Psoas muscle (tissue), 8 donors: ENCODE data around the gene MAGI1. TPM values are rescaled to one million over a fixed set of nuclear protein-coding genes. Genes with fewer than 3 reads are reported as not detected.

Experiments used
- ATAC-seq, 4 donors: fragments of 200-7000 bp; cut with Tn5 transposase; one replicate each; pipeline ENCODE4 v1.9.1; 2020; ENCODE audit warnings: moderate library complexity in 3 of 4, mild to moderate bottlenecking in 2 of 4
- DNase-seq, 2 donors: peaks; one replicate each; pipeline ENCODE4 v3.0.0-alpha.2; 2020
- H3K27ac ChIP-seq: fragments of 200-600 bp; one replicate; pipeline ENCODE4 v1.8.0; 2022
- H3K27me3 ChIP-seq, 3 donors: fragments of 200-600 bp in 1 of 3; one replicate each; pipeline versions ENCODE4 v1.6.1 to v1.8.0; 2013 to 2022; ENCODE audit warnings: low read length in 2 of 3, mild to moderate bottlenecking in 2 of 3, moderate library complexity in 1 of 3; ENCODE audit not compliant: insufficient read depth in 3 of 3
- H3K36me3 ChIP-seq, 2 donors: fragments of 200-600 bp in 1 of 2; one replicate each; pipeline versions ENCODE4 v1.6.1 to v1.8.0; 2013 to 2022; ENCODE audit warnings: low read depth in 1 of 2, mild to moderate bottlenecking in 1 of 2, moderate library complexity in 1 of 2; ENCODE audit not compliant: insufficient read depth in 1 of 2
- H3K4me1 ChIP-seq: fragments of 200-600 bp; one replicate; pipeline ENCODE4 v1.8.0; 2022
- H3K4me3 ChIP-seq: fragments of 200-600 bp; one replicate; pipeline ENCODE4 v1.8.0; 2022; ENCODE audit warnings: mild to moderate bottlenecking
- H3K9me3 ChIP-seq: fragments of 200-600 bp; one replicate; pipeline ENCODE4 v1.8.0; 2022
- WGBS, 3 donors: extraction: QIAGEN DNeasy Blood & Tissue Kit; methylation state at CpG; one replicate each; pipeline versions ENCODE4 v1.1.6 to v1.1.7; 2013; 5-methylcytosine and 5-hydroxymethylcytosine counted together
- intact Hi-C, 2 donors: fragments of 100-400 bp; cut with DNase I; formaldehyde crosslinking; loops; one replicate each; pipeline versions ENCODE4 v1.11.0 to v1.14.2; 2022
- polyA plus RNA-seq, 3 donors: library from polyadenylated mRNA; stranded (reverse); fragments of 200-250 nt; gene quantifications; one replicate each; pipeline ENCODE4 v1.2.3, GENCODE V29; 2013
- total RNA-seq, 4 donors: library from RNA; stranded (reverse); fragmentation: NEBNext Ultra II Directional in 2 of 4; extraction: Animal tissue kit (Norgen Biotek cat#: 25700) in 2 of 4; gene quantifications; one replicate each; pipeline versions ENCODE4 v1.2.1 to v1.2.4, GENCODE V29; 2021 to 2023
- TF ChIP-seq, protein P1 (sequence below): fragments of 200-600 bp; IDR thresholded peaks from one replicate; pipeline ENCODE4 v1.8.0; 2022; ENCODE audit warnings: antibody characterized with exemption
- donor health status: healthy with polysubstance abuse.
- donor health status: DM: no; HTN: no; CAD: no; lungs with moderate emphysema.
- donor health status: Bipolar disorder and iron deficiency.
- donor health status: healthy.
- donor health status: DM: yes; HTN: yes; CAD: no.
- donor health status: DM: no; HTN: no; CAD: no.
- donor health status: DM: no; HTN: no; CAD: no.
- donor health status: DM: yes; HTN: yes; CAD: no.

The MAGI1 gene
- total and polyA plus RNA-seq, 7 donors, result 4.5 to 8.1 (median 6.3) TPM

DNA sequence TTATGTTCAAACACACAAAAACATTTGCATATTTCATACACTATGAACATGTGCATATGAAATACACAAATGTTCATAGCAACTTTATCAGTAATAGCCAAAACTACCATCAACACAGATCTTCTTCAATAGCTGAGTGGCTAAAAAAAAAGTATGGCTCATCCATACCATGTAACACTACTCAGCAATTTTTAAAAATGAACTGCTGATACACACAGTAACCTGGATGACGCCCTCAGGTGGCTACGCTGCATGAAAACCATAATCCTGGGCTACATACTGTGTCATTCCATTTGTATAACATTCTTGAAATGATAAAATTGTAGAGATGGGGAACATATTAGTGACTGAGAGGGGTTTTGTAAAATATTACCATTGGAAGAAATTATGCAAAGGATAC, 243.6 kb downstream of the MAGI1 start:
- no peak overlapping the region for H3K27ac ChIP-seq
- ATAC-seq (no peak), DNase-seq (no peak)
- H3K9me3 ChIP-seq, result no peaks in the 10 kb centered on the region
- no peaks in the 10 kb centered on the region for H3K4me1 ChIP-seq
- H3K27me3 ChIP-seq, result no peaks in the 10 kb centered on the region
- H3K36me3 ChIP-seq, result no peaks in the 10 kb centered on the region
- intact Hi-C loops, result no loop called here
- TF ChIP-seq, protein P1, sequence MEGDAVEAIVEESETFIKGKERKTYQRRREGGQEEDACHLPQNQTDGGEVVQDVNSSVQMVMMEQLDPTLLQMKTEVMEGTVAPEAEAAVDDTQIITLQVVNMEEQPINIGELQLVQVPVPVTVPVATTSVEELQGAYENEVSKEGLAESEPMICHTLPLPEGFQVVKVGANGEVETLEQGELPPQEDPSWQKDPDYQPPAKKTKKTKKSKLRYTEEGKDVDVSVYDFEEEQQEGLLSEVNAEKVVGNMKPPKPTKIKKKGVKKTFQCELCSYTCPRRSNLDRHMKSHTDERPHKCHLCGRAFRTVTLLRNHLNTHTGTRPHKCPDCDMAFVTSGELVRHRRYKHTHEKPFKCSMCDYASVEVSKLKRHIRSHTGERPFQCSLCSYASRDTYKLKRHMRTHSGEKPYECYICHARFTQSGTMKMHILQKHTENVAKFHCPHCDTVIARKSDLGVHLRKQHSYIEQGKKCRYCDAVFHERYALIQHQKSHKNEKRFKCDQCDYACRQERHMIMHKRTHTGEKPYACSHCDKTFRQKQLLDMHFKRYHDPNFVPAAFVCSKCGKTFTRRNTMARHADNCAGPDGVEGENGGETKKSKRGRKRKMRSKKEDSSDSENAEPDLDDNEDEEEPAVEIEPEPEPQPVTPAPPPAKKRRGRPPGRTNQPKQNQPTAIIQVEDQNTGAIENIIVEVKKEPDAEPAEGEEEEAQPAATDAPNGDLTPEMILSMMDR, result no peak
- 93 to 98% (median 96%) methylated on average over 2 of the region's 2 CpGs for WGBS, 3 donors
- H3K4me3 ChIP-seq, result no peak overlapping the region

DNA sequence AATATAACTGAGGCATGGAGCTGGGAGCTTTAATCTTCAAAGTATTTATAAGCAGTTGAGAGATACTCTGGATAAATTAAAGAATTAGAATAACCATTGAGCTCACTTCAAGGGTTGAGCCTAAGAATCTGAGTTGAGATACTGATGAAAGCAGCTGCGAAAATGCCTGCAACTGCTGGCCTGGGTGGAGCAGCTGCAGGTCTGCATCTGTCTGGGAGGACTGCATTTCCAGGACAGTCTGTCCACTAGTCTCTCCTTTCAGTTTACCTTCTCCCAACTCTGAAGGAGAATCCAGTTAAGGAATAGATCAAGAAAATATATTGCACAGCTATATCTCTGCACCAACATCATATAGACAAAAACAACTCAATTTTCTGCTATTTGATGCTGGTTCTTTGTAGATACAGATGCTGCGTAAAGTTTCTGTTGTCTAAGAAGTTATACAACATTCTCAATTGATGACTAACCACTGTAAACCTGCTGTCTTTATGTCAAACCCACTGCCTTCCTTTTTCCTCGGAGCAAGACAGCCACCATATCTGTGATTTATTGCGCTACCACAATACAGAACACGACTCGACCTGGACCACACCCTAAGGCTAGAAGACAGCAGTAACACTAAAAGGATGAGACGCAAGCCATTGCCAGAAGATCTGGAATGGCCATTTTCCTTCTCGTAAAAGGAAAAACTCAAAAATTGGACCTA, 245.1 kb downstream of the MAGI1 start:
- H3K4me1 ChIP-seq, result no peaks in the 10 kb centered on the region

DNA sequence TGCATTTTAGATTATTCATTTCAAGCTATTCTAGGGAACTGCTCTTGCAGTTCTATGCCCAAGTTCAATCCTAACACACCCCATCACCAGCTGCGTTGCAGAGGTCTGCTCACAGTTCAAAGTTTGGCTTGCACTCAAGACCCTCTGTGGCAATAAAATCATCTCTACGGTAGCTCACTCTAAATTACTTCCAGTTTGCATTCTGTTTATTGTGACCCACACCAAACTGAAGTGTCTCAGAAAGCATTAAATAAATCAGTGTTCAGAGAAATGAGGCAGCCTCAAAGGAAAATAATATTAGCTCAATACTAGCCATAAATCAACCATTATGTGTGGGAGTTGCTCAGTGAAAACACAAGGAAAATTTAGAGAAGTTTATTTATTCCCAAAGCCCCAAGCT, 250.3 kb downstream of the MAGI1 start:
- Histone ChIP-seq H3K4me3 (no peak overlapping the region), H3K4me1 (no peaks in the 10 kb centered on the region), H3K36me3 (no peaks in the 10 kb centered on the region), H3K9me3 (no peaks in the 10 kb centered on the region), H3K27me3 (no peaks in the 10 kb centered on the region), H3K27ac (no peak overlapping the region)
- ATAC-seq (no peak), DNase-seq (no peak)
- intact Hi-C loops, result loop anchor here (5.0 to 10.0 kb wide), 5 partner anchors 116 to 409 kb away; partner anchors contain the start of gene MAGI1 (in 1 of the 2)
- WGBS, 3 donors, result 42 to 46% (median 43%) methylated on average over 2 of the region's 2 CpGs
- TF ChIP-seq, protein P1, result no peak

More for the DNA sequence above, 245.1 kb downstream of the MAGI1 start:
- TF ChIP-seq, protein P1, result no peak
- ATAC-seq (no peak), DNase-seq (no peak)
- Histone ChIP-seq H3K27ac (no peak overlapping the region), H3K9me3 (no peaks in the 10 kb centered on the region), H3K4me3 (no peak overlapping the region), H3K27me3 (no peaks in the 10 kb centered on the region), H3K36me3 (no peaks in the 10 kb centered on the region)
- 64 to 72% (median 71%) methylated on average over 8 of the region's 8 CpGs for WGBS, 3 donors
- intact Hi-C loops, result no loop called here

DNA sequence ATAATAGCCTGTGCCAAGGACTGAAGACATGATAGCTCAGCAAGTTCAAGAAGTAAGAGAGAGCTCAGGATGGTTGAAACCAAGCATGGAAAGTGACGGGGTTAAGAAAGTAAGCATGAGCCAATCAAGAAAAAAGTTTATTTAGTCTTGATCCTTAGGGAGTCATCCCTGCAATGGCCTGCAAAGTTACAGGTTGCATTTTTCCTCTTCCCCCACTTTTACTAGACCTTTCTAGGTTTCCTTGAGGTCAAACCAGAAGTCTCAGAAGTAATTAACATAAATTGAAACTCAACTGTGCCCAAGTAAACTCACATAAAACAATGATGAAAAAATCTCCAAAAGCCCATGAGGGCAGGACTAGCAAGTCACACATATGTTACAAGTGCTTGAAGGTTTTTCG, 250.9 kb downstream of the MAGI1 start:
- no peak for ATAC-seq
- Histone ChIP-seq H3K27me3 (no peaks in the 10 kb centered on the region), H3K4me3 (no peak overlapping the region), H3K36me3 (no peaks in the 10 kb centered on the region), H3K9me3 (no peaks in the 10 kb centered on the region), H3K27ac (no peak overlapping the region), H3K4me1 (no peaks in the 10 kb centered on the region)
- TF ChIP-seq, protein P1, result no peak
- intact Hi-C loops, result loop anchor here (2.0 to 10.0 kb wide), 6 partner anchors 117 to 409 kb away; partner anchors contain the start of gene MAGI1 (in 1 of the 2)
- 67 to 76% (median 71%) methylated on average over 2 of the region's 2 CpGs for WGBS, 3 donors
- no peak for DNase-seq

DNA sequence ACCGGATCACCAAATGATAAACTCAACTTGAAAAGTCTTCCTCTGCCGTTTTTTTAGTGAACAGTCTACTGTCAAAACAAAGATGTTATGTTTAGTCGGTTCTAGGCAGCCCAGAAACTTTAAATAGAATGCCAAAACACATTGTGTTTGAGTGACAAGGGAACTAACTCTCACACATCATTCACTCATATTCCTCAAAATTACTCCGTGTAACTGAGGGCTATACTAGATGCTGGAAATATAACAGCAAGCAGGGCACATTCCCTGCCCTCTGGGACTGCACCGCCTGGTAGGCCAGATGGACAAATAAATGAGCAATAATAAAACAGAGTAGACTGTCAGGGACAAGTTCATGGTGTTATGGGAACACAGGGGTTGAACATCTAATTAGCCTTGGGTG, 251.4 kb downstream of the MAGI1 start:
- 25 to 49% (median 37%) methylated on average over 5 of the region's 5 CpGs for WGBS, 3 donors
- TF ChIP-seq, protein P1, result no peak
- intact Hi-C loops, result loop anchor here (2.0 to 10.0 kb wide), 6 partner anchors 117 to 410 kb away; partner anchors contain the start of gene MAGI1 (in 1 of the 2)
- ATAC-seq (no peak), DNase-seq (no peak)
- no peaks in the 10 kb centered on the region for H3K27me3 ChIP-seq
- H3K27ac ChIP-seq, result no peak overlapping the region
- no peaks in the 10 kb centered on the region for H3K36me3 ChIP-seq
- no peak overlapping the region for H3K4me3 ChIP-seq
- no peaks in the 10 kb centered on the region for H3K9me3 ChIP-seq
- no peaks in the 10 kb centered on the region for H3K4me1 ChIP-seq
